Transverse colon (tissue), 4 donors: ENCODE data around the gene BIRC6.

Experiments
- EP300 ChIP-seq: sonication (generic); formaldehyde crosslinking; IDR thresholded peaks from one replicate; pipeline ENCODE4 v1.6.1; 2017; ENCODE audit warnings: antibody characterized with exemption, low read depth
- POLR2A ChIP-seq: fragments of 450-650 bp; IDR thresholded peaks from one replicate; pipeline ENCODE4 v1.6.1; 2016; ENCODE audit warnings: antibody characterized with exemption, mild to moderate bottlenecking, moderate library complexity
- POLR2AphosphoS5 ChIP-seq, 3 donors: sonication (generic); formaldehyde crosslinking; IDR thresholded peaks; one replicate each; pipeline ENCODE4 v1.6.1; 2016; ENCODE audit warnings: antibody characterized with exemption in 3 of 3
- TF ChIP-seq, protein P1 (sequence below), 5 experiments: fragments of 200-600 bp in 3 of 5; fragments of 450-650 bp in 2 of 5; sonication (generic) in 3 of 5; IDR thresholded peaks; 1 replicate in 2 of 5; 2 replicates in 3 of 5; pipeline ENCODE4 v1.5.1; 2016 to 2017; ENCODE audit warnings: antibody characterized with exemption in 5 of 5, inconsistent platforms in 3 of 5, mild to moderate bottlenecking in 2 of 5, moderate library complexity in 1 of 5

DNA sequence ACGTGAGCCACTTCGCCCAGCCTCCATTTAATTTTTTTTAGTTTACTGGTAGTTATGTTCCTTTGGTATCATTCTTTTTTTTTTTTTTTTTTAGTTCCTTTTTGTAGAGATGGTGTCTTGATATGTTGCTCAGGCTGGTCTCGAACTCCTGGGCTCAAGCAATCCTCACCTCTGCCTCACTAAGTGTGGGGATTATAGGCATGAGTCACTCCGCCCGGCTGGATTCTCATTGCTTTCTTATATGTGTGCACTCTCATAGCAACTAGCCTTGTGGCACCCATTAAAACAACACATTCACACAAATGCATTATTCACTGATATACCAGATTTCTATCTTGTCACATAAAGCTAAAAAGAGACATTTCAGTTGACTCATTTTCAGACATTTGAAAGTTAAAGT lies 275.3 kb downstream of the BIRC6 start:
- TF ChIP-seq, protein P1, sequence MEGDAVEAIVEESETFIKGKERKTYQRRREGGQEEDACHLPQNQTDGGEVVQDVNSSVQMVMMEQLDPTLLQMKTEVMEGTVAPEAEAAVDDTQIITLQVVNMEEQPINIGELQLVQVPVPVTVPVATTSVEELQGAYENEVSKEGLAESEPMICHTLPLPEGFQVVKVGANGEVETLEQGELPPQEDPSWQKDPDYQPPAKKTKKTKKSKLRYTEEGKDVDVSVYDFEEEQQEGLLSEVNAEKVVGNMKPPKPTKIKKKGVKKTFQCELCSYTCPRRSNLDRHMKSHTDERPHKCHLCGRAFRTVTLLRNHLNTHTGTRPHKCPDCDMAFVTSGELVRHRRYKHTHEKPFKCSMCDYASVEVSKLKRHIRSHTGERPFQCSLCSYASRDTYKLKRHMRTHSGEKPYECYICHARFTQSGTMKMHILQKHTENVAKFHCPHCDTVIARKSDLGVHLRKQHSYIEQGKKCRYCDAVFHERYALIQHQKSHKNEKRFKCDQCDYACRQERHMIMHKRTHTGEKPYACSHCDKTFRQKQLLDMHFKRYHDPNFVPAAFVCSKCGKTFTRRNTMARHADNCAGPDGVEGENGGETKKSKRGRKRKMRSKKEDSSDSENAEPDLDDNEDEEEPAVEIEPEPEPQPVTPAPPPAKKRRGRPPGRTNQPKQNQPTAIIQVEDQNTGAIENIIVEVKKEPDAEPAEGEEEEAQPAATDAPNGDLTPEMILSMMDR (IDR thresholded peaks at IDR 0.05) = no peak
- TF ChIP-seq POLR2A = no peak
- TF ChIP-seq EP300 = no peak
- no peak for TF ChIP-seq POLR2AphosphoS5 (IDR thresholded peaks at IDR 0.05)
